NCI-H2029 treated with DMSO at 0.1 percent for 48 hours (cell line): Measurements from ENCODE around the gene LRRC63.
"Not testable (repeated sequence)": the region's sequence is repeated elsewhere in the genome, so short reads cannot be mapped to it uniquely, and the experiment has no call there.

Experiments
- DNase-seq: peaks from one replicate; lab custom pipeline; 2025; lab: John Stamatoyannopoulos, UW

LRRC63 gene

DNA sequence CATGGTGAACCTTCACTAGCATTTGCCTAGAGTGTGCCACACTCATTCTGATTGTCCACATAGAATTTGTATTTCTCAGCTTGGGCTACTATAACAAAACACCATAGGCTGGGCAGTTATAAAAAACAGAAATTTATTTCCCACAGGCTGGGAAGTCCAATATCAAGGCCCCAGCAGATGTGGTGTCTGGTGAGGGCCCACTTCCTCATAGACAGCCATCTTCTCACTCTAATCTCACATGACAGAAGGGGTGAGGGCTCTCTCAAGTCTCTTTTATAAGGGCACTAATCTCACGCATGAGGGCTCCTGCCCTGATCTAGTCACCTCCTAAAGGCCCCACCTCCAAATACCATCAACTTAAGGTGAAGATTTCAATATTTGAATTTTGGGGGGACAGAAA, 53.6 kb downstream of the LRRC63 start:
- DNase-seq: no peak

DNA sequence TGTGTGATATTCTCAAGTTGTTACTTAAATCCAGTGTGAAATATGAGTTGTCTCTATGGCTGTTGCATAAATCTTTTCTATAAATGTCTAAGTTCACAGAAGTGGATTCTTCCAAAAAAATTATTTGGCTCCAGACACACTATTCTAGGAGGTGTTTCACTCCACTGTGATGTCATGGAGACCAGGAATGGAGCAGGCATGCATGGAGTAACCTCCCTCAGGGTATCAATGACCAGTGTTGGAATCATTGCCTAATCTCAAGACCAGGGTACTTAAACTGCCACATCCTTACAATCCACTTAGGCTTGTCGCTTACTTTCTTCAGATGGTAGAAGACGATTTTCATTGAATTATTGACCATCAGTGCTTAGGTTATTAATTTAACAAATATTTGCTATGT, 55.4 kb downstream of the LRRC63 start:
- no peak for DNase-seq

DNA sequence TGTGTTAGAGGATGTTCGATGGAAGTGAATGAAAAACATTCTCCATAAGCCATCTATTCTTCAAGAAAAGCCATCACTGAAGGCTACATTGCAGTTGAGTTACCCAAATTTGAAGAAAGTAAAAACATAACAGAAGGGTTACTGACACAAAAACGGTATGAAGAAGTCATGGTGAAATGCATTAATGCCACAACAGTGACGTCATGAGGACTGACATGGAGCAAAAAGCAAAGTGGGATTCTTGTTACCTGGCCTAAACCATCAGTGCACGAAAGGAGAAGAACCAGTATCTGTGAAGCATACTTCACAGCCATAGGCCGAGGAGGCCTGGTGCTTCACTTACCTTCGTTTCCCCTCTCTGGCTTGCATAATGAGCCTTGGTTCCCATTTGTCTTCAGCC, 58.7 kb downstream of the LRRC63 start:
- no peak for DNase-seq

DNA sequence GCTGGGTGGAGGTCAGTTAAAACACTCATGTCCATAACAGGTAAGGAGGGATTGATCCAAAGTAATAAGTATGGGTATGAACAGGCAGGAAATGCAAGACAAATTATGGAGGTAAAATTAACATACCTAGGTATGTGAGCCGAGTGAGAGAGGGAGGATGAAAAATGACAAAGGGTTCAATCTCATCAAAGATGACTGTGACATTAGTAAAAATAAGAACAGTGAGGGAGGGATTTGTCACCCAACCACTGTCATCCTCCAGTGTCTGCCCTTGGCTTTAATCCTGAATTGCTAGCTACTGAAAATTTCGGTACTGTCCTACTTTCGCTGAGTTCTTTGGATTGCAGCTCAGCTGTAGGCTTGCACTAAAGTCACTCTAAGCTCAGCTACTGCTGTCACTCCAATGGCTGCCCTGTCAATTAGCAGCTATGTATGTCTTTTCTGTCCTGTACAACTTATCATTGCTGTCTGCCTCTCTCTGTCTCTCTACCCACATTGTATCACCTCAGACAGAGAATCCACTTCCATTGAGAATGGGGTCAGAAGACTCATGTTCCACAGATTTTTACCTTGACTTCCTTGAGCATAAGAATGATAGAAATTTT, 62.5 kb downstream of the LRRC63 start:
- DNase-seq: no peak

DNA sequence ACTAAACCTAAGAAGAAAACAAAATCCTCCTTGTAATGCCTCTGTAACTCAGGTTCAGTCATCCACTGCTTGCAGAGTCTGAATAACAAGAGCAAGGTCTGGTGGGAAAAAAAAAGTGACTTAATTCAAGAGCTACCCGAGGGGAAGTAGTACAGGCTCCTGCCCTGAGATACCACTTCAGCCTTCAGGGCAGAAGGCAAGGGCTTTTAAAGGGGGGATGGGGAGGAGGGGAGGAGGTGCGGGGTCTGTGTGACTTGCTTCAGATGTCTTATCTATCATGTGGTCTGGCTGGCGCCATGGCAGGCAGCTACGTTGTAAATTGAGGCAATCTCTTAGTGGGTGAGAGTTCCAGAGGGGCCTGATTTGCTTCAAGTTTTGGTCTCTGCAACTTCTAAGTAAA, 66.7 kb downstream of the LRRC63 start:
- DNase-seq: no peak

DNA sequence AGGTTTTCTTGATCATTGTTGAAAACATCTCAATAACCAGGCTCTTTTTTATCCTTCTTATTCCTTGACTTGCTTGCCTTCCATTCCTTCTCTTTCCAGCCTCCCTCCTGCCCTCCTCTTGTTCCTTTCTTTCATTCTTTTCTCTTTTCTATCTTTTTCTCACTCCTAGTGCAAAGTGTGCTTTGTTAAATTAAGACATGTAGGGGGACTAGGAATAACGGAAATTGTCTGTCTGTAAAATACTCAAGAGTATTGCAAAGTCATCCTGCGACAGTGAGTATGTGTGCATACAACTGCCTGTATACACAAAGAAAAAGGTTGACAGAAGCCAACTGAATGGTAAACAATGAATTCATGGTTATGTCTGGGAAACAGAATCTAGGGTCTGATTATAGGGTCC, 70.1 kb downstream of the LRRC63 start:
- no peak for DNase-seq

DNA sequence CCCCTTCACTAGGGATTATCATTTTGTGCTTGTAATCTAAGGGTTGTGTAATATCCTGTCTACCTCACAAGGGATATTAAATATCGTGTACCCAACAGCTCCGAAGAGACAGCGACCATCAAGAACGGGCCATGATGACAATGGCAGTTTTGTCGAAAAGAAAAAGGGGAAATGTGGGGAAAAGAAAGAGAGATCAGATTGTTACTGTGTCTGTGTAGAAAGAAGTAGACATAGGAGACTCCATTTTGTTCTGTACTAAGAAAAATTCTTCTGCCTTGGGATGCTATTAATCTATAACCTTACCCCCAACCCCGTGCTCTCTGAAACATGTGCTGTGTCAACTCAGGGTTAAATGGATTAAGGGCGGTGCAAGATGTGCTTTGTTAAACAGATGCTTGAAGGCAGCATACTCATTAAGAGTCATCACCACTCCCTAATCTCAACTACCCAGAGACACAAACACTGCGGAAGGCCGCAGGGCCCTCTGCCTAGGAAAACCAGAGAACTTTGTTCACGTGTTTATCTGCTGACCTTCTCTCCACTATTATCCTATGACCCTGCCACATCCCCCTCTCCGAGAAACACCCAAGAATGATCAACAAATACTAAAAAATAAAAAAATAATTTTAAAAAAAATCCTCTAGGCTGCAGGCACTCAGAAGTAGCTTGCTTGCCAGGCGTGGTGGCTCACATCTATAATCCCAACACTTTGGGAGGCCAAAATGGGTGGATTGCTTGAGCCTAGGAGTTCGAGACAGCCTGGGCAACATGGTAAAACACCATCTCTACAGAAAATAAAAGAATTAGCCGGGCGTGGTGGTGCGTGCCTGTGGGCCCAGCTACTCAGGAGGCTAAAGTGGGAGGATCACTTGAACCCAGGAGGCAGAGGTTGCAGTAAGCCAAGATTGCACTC, 72.4 kb downstream of the LRRC63 start:
- DNase-seq: not testable (repeated sequence)

DNA sequence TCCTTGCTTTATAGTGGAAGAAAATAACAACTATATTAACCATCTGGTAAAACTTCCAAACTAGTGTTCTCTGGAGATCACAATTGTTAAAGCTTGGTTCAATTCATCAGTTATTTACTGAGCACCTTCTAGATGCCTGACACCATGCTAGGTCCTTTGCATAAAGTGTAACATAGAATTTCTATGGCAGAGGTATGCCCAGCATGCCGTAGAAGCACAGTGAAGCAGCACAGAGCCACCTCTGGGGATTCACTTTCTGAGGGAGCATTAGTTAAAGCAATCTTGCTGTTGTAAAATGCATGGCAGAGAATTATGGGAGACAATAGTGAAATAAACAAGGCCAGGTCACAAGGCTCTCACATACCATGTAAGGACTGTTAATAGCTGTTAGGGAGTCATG, 75.2 kb downstream of the LRRC63 start:
- no peak for DNase-seq

DNA sequence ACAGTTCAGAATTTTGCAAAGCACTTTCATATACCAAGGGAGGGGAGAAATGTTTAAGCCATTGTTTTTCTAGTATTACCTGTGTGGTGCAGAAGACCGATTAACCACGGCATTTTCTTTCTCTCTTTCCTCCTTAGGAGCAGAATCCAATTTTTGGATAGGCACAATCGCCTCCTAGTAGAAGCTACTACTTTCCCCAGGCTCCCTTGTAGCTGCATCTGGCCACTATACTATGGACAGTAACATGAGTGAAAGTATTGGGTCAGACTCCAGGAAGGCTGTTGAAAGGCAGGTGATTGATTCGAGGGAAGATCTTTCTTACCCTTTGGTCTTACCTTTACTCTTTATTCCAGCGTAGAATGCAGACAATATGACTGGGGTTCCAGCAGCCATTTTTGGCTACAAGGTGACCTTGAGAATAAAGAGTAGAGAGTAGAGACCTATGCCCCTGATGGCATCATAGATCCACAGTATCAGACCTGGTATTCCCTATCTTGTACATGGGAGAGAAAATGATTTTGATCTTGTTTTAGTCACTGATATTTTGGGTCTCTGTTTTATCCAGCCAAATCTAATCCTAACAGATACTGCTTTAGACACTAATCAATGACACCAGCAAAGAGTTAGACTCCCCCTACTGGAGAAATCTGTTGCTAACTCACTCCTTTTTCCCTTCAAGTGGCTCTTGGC, 77.0 kb downstream of the LRRC63 start:
- DNase-seq: no peak

DNA sequence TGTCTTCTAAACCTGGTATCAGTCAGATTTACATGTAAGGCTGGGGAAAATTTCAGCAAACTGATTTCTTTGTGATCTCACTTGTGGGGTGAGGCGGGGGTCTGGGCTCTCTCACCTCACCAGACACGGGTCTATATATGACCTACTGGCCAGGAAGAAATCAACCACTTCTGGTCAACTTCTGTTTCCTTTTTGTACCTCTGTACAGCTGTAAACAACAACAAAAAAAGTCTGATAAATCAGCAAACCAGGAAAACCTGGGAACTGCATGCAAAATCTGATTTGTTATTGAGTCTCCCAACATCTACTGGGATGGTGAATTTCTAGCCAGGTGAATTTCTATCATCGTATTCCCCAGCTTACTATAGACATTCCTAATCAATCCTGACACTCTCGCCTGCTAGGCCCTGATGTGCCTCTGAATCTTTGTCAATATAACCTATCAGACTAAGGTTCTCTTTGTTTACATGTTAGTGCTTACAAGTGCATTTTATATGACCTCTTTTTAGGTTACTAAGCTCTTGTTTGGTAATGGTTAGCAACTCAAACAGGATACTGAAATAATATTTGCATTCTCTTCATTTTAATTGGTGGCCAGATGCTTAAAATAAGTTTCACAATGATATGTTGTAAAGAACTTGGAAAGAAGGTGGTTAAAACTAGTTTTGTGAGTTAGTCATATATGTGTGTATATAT, 77.7 kb downstream of the LRRC63 start:
- no peak for DNase-seq

DNA sequence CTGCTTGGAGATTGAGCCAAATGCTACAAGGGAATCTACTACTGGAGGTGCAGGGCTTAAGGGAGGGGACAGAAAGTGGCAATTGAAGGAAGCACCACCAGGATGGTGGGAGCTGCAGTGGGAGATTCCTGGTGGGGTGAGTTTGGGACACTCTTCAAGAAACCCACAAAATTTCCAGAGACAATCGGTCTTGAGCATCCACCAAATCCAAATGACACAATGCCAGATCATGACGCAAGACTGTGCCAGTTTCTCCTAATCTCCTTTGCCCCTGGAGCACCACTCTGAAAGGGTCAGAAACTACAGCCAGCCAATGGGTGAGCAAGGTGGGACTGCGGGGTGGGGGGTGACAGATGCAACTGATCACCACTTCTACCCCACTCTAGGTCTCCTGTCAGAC, 78.7 kb downstream of the LRRC63 start:
- DNase-seq: no peak

DNA sequence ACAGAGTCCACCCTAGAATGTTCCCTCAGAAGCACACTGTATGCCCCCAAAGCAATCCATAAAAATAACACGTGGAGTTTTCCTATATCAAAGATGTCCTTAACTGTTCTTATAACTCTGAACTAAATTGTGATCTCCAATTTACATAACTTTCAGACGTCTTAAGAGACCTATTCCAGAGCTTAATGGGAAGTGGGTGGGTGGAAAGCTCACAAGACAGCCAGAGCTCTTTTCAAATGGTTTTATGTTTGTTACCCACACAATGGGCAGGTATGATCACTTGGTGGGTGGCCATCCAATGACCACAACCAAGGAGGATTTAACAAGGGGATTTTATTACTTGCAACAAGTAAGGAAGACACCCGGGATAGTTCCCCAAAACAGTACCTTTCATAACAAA, 81.7 kb downstream of the LRRC63 start:
- DNase-seq: no peak

DNA sequence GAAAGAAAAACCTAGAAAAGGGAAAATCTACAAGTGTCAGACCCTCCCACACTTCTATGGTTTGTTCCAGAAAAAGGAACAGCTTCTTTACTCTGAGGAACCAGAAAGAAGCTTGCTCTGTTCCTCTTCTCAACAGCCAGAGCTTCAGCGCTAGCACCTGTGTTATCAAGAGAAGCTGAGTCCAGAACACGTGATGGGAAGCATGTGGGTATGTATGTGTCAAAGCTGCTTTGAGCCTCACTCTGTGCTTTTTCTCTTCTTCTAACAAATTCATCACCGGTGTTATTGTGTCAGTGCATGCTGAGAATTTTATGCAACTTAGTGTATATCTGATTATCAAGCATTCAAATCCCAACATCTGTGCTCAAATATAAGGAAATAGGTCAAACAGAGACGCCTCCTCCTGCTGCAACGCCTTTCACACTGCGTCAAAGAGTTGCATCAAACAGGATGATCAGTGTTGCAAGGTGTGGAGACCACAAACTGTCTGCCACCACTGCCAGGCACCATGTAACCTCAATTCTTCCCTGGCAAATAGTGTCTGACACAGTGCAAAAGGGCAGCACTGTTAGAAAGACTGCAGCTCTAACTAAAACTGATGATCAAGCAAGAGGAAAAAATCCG, 83.9 kb downstream of the LRRC63 start:
- DNase-seq: no peak

DNA sequence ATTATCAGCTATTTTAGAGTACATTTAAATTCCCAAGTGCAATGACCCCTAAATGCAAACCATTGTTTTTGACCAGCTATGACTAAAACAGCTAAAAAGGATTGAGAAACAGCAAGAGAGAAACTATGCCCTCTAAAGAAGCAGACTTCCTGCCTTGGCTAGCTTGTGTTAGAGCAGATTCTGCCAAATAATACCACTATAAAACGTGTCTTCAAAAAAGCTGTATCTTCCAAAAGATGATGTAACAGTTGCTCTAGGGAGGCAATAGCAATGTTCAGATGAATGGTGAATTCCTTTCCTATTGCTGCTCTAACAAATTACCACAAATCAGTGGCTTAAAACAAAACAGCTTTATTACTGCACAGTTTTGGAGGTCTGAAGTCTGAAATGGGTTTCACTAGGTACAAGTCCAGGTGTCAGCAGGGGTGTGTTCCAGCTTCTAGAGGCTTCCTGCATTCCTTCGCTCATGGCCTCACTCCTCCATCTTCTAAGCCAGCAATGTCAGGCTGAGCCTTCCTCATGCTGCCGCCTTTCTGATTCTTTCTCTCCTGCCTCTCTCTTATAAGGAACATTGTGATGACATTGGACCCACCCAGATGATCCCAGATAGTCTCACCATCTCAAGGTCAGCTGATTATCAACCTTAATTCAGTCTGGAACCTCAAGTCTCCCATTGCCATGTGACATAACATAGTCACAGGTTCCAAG, 84.5 kb downstream of the LRRC63 start:
- DNase-seq: no peak

DNA sequence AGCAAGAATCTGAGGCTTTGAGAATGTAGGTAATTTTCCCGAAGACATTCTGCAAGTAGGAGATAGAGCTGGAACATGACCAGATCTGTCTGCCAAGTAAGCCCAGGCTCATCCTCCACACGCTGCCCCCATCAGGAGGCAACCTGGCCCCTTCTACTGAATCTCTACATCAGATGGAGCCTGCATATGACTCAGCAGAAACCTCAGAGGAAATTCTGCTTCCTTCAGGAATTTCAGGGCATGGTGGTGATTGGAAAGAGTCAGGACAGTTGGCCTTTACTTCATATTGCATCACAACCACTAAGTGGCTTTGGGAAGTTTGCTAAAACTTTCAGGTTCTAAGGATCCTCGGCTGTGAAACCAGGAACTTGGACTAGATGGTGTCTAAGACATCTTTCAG, 85.2 kb downstream of the LRRC63 start:
- no peak for DNase-seq

DNA sequence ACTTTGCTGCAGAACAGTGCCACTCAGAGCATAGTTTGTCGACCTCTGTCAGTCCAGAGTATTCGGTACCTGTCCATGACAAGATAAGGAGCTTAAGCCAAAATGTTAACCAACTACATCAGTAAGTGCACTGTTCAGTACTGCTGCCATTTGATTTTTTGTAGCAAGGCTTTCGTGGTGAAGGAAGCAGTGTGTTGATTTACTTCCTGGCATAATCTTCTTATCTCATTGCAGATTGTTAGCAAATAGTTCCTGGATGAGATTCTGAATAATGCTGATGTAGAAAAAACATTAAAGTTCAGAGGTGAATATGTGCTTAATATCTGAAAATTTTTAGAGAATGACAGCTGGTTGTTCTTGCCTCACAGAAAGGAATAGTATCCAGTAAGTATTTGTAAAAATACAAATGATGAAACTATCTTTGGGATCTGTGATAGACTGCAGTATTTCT, 85.7 kb downstream of the LRRC63 start:
- no peak for DNase-seq

DNA sequence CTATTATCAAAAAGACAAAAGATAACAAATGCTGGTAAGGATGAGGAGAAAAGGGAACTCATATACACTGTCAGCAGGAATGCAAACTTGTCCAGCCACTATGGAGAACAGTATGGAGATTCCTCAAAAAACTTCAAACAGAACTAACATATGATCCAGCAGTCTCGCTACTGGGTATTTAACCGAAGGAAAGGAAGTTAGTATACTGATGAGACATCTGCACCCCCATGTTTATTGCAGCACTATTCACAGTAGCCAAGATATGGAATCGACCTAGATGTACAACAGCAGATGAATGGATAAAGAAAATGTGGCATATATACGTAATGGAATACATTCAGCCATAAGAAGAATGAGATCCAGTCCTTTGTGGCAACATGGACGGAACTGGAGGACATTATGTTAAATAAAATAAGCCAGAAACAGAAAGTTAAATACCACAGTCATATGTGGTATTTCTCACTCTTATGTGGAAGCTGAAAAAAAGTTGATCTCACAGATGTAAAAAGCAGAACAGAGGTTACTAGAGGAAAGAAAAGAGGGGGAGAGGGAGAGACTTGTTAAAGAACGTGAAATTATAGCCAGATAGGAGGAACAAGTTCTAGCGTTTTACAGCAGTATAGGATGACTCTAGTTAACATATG, 92.1 kb downstream of the LRRC63 start:
- no peak for DNase-seq

DNA sequence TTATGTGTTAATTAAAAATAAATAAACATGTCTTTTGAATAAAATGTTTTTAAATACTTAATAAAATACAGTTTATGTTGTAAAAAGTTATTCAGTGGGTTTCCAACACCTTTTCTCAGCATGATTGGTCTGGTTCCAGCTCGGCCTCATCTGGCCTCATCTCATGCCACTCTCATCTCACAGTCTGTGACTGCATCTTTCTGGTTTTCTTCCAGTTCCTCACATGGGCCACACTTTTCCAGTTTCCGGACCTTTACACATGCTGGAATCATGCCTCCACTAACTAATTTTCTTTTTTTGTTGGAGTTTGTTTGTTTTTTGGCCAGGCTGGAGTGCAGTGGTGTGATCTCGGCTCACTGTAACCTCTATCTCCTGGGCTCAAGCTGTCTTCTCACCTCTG, 92.8 kb downstream of the LRRC63 start:
- no peak for DNase-seq

DNA sequence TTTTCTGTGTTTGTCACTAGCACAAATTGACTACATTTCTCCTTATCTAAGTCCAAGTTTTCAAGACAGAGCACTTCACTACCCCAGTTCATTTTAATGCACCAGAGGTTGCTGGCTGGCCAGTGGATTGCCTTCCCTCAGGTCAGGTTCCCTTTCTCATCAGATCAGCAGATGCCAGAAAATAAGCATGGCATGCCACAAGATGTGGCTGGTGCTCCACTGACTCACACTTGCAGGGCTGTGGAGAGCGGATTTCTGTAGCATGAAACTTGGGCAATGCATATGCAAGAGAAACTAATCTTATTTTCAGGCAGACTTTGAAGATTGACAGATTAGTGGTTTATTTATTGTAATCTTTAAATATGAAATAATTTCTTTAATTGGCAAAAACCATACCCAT, 95.8 kb downstream of the LRRC63 start:
- no peak for DNase-seq

DNA sequence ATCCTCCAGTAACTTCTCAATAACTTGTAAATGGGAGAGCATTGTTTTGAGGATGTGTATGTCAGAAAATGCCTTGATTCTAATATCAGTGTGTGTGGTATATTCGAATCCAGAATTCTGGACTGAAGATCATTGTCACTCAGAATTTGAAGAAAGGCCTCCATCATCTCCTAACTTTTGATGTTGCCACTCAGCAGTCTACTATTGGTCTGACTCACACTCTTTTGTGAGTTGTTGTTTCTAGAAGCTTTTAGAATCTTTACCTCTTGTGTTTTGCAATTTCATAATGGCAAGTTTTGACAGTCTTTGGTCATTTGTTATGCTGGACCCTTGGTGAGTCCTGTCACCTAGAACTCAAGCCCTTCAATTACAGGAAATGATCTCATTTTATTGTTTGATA, 98.3 kb downstream of the LRRC63 start:
- no peak for DNase-seq

DNA sequence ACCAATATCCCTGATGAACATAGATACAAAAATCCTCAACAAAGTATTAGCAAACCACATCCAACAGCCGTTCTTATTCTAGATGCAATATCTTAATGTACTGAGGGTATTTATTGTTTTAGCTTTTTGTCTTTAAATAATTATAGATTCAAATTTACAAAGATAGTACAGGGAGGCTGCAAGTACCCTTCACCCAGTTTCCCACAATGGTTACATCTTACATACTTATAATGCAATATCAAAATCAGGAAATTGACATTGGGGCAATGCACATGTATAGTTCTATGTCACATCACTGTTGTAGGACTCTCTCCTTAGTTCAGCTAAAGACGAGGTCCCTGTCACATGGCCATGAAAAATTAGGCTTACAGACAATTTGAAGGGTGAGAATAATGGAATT, 99.5 kb downstream of the LRRC63 start:
- DNase-seq: no peak
